Measurements from ENCODE around the gene ZSWIM7.
"Not testable (repeated sequence)": the region's sequence is repeated elsewhere in the genome, so short reads cannot be mapped to it uniquely, and the experiment has no call there.

Gene ZSWIM7

GRCh38 chr17:15947976-15948752 is 51.3 kb downstream of the ZSWIM7 start:
- Histone ChIP-seq H3K36me3 (ENCODE audit: control insufficient read depth in 5 of 5, insufficient read depth in 5 of 5, low read length in 5 of 5) (no peaks in the 10 kb centered on the region), H3K27ac (ENCODE audit: low read depth, low read length) (no peak overlapping the region), H3K9me3 (ENCODE audit: control insufficient read depth in 5 of 5, low read length in 5 of 5) (no peaks in the 10 kb centered on the region), H3K27me3 (ENCODE audit: control insufficient read depth in 5 of 5, insufficient read depth in 4 of 5, low read length in 5 of 5) (peaks cover 4 to 17% (median 11%) of the 10 kb centered on the region in 5 donors), H3K4me3 (ENCODE audit: low read depth in 1 of 5, low read length in 5 of 5) (no peak overlapping the region), H3K4me1 (ENCODE audit: control insufficient read depth in 5 of 5, insufficient read depth in 5 of 5, low read length in 5 of 5) (peaks cover 2 to 31% (median 25%) of the 10 kb centered on the region in 5 donors), H3K9ac (ENCODE audit: low read length in 5 of 5) (no peak overlapping the region)

GRCh38 chr17:15947271-15947670 is 52.2 kb downstream of the ZSWIM7 start:
- Histone ChIP-seq H3K4me3 (ENCODE audit: low read depth in 1 of 5, low read length in 5 of 5) (no peak overlapping the region), H3K27ac (ENCODE audit: low read depth, low read length) (no peak overlapping the region), H3K9me3 (ENCODE audit: control insufficient read depth in 5 of 5, low read length in 5 of 5) (no peaks in the 10 kb centered on the region), H3K36me3 (ENCODE audit: control insufficient read depth in 5 of 5, insufficient read depth in 5 of 5, low read length in 5 of 5) (no peaks in the 10 kb centered on the region), H3K27me3 (ENCODE audit: control insufficient read depth in 5 of 5, insufficient read depth in 4 of 5, low read length in 5 of 5) (peaks cover 4 to 17% (median 11%) of the 10 kb centered on the region in 5 donors), H3K9ac (ENCODE audit: low read length in 5 of 5) (no peak overlapping the region), H3K4me1 (ENCODE audit: control insufficient read depth in 5 of 5, insufficient read depth in 5 of 5, low read length in 5 of 5) (peaks cover 2 to 37% (median 29%) of the 10 kb centered on the region in 5 donors)

- H3K9ac ChIP-seq (ENCODE audit: low read length in 5 of 5): no peak overlapping the region
- H3K4me1 ChIP-seq (ENCODE audit: control insufficient read depth in 5 of 5, insufficient read depth in 5 of 5, low read length in 5 of 5): peaks cover 2 to 37% (median 29%) of the 10 kb centered on the region in 5 donors
- H3K27ac ChIP-seq (ENCODE audit: low read depth, low read length): no peak overlapping the region
- H3K27me3 ChIP-seq (ENCODE audit: control insufficient read depth in 5 of 5, insufficient read depth in 4 of 5, low read length in 5 of 5): peaks cover 4 to 17% (median 11%) of the 10 kb centered on the region in 5 donors
- no peak overlapping the region for H3K4me3 ChIP-seq (ENCODE audit: low read depth in 1 of 5, low read length in 5 of 5)
- H3K9me3 ChIP-seq (ENCODE audit: control insufficient read depth in 5 of 5, low read length in 5 of 5): no peaks in the 10 kb centered on the region
- H3K36me3 ChIP-seq (ENCODE audit: control insufficient read depth in 5 of 5, insufficient read depth in 5 of 5, low read length in 5 of 5): no peaks in the 10 kb centered on the region
Observed at GRCh38 chr17:15946611-15947120, 52.8 kb downstream of the ZSWIM7 start.

- no peaks in the 10 kb centered on the region for H3K36me3 ChIP-seq (ENCODE audit: control insufficient read depth in 5 of 5, insufficient read depth in 5 of 5, low read length in 5 of 5)
- H3K4me1 ChIP-seq (ENCODE audit: control insufficient read depth in 5 of 5, insufficient read depth in 5 of 5, low read length in 5 of 5): peaks cover 2 to 37% (median 29%) of the 10 kb centered on the region in 5 donors
- H3K9ac ChIP-seq (ENCODE audit: low read length in 5 of 5): peak overlapping the region in 2 of 5 donors; percentile 37 to 40
- H3K4me3 ChIP-seq (ENCODE audit: low read depth in 1 of 5, low read length in 5 of 5): peak overlapping the region; percentile 58 to 77 (median 76)
- H3K27ac ChIP-seq (ENCODE audit: low read depth, low read length): no peak overlapping the region
- H3K9me3 ChIP-seq (ENCODE audit: control insufficient read depth in 5 of 5, low read length in 5 of 5): no peaks in the 10 kb centered on the region
- peaks cover 4 to 17% (median 11%) of the 10 kb centered on the region in 5 donors for H3K27me3 ChIP-seq (ENCODE audit: control insufficient read depth in 5 of 5, insufficient read depth in 4 of 5, low read length in 5 of 5)
Observed at GRCh38 chr17:15945527-15946191, 53.8 kb downstream of the ZSWIM7 start.

GRCh38 chr17:15944759-15945526 is 54.6 kb downstream of the ZSWIM7 start, which contains the start of gene ADORA2B:
Gene ADORA2B, plus strand, starts transcription at chr17:15945130. Its CDS starts 119 bp downstream, at chr17:15945249.
- peak within 1 kb of the TSS; percentile 58 to 77 (median 76) for H3K4me3 ChIP-seq (ENCODE audit: low read depth in 1 of 5, low read length in 5 of 5)
- peaks cover 2 to 37% (median 29%) of the 10 kb centered on the region in 5 donors for H3K4me1 ChIP-seq (ENCODE audit: control insufficient read depth in 5 of 5, insufficient read depth in 5 of 5, low read length in 5 of 5)
- no peaks in the 10 kb centered on the region for H3K36me3 ChIP-seq (ENCODE audit: control insufficient read depth in 5 of 5, insufficient read depth in 5 of 5, low read length in 5 of 5)
- peak within 1 kb of the TSS in 4 of 5 donors; percentile 9 to 47 (median 38) for H3K9ac ChIP-seq (ENCODE audit: low read length in 5 of 5)
- H3K27ac ChIP-seq (ENCODE audit: low read depth, low read length): no peak within 1 kb of the TSS
- no peaks in the 10 kb centered on the region for H3K9me3 ChIP-seq (ENCODE audit: control insufficient read depth in 5 of 5, low read length in 5 of 5)
- peaks cover 4 to 17% (median 11%) of the 10 kb centered on the region in 5 donors for H3K27me3 ChIP-seq (ENCODE audit: control insufficient read depth in 5 of 5, insufficient read depth in 4 of 5, low read length in 5 of 5)

- peaks cover 2 to 37% (median 29%) of the 10 kb centered on the region in 5 donors for H3K4me1 ChIP-seq (ENCODE audit: control insufficient read depth in 5 of 5, insufficient read depth in 5 of 5, low read length in 5 of 5)
- peak overlapping the region in 4 of 5 donors; percentile 7 to 47 (median 23) for H3K9ac ChIP-seq (ENCODE audit: low read length in 5 of 5)
- H3K27me3 ChIP-seq (ENCODE audit: control insufficient read depth in 5 of 5, insufficient read depth in 4 of 5, low read length in 5 of 5): peaks cover 4 to 17% (median 11%) of the 10 kb centered on the region in 5 donors
- H3K36me3 ChIP-seq (ENCODE audit: control insufficient read depth in 5 of 5, insufficient read depth in 5 of 5, low read length in 5 of 5): no peaks in the 10 kb centered on the region
- no peaks in the 10 kb centered on the region for H3K9me3 ChIP-seq (ENCODE audit: control insufficient read depth in 5 of 5, low read length in 5 of 5)
- peak overlapping the region in 4 of 5 donors; percentile 72 to 77 (median 76) for H3K4me3 ChIP-seq (ENCODE audit: low read depth in 1 of 5, low read length in 5 of 5)
- no peak overlapping the region for H3K27ac ChIP-seq (ENCODE audit: low read depth, low read length)
Observed at GRCh38 chr17:15943971-15944758, 55.3 kb downstream of the ZSWIM7 start.

- H3K4me1 ChIP-seq (ENCODE audit: control insufficient read depth in 5 of 5, insufficient read depth in 5 of 5, low read length in 5 of 5): peaks cover 2 to 37% (median 29%) of the 10 kb centered on the region in 5 donors
- H3K4me3 ChIP-seq (ENCODE audit: low read depth in 1 of 5, low read length in 5 of 5): no peak overlapping the region
- H3K9me3 ChIP-seq (ENCODE audit: control insufficient read depth in 5 of 5, low read length in 5 of 5): no peaks in the 10 kb centered on the region
- no peak overlapping the region for H3K9ac ChIP-seq (ENCODE audit: low read length in 5 of 5)
- no peak overlapping the region for H3K27ac ChIP-seq (ENCODE audit: low read depth, low read length)
- H3K27me3 ChIP-seq (ENCODE audit: control insufficient read depth in 5 of 5, insufficient read depth in 4 of 5, low read length in 5 of 5): peaks cover 4 to 17% (median 11%) of the 10 kb centered on the region in 5 donors
- H3K36me3 ChIP-seq (ENCODE audit: control insufficient read depth in 5 of 5, insufficient read depth in 5 of 5, low read length in 5 of 5): no peaks in the 10 kb centered on the region
Observed at GRCh38 chr17:15942207-15942833, 57.2 kb downstream of the ZSWIM7 start.

GRCh38 chr17:15941781-15942180 is 57.7 kb downstream of the ZSWIM7 start:
- Histone ChIP-seq H3K4me1 (ENCODE audit: control insufficient read depth in 5 of 5, insufficient read depth in 5 of 5, low read length in 5 of 5) (peaks cover 2 to 35% (median 29%) of the 10 kb centered on the region in 5 donors), H3K27me3 (ENCODE audit: control insufficient read depth in 5 of 5, insufficient read depth in 4 of 5, low read length in 5 of 5) (peaks cover 4 to 15% (median 11%) of the 10 kb centered on the region in 5 donors), H3K9me3 (ENCODE audit: control insufficient read depth in 5 of 5, low read length in 5 of 5) (no peaks in the 10 kb centered on the region), H3K36me3 (ENCODE audit: control insufficient read depth in 5 of 5, insufficient read depth in 5 of 5, low read length in 5 of 5) (no peaks in the 10 kb centered on the region), H3K27ac (ENCODE audit: low read depth, low read length) (no peak overlapping the region), H3K4me3 (ENCODE audit: low read depth in 1 of 5, low read length in 5 of 5) (no peak overlapping the region), H3K9ac (ENCODE audit: low read length in 5 of 5) (no peak overlapping the region)

- not testable (repeated sequence) for H3K9ac ChIP-seq (ENCODE audit: low read length in 5 of 5); H3K4me3 ChIP-seq (ENCODE audit: low read depth in 1 of 5, low read length in 5 of 5); H3K27ac ChIP-seq (ENCODE audit: low read depth, low read length); H3K4me1 ChIP-seq (ENCODE audit: control insufficient read depth in 5 of 5, insufficient read depth in 5 of 5, low read length in 5 of 5); H3K9me3 ChIP-seq (ENCODE audit: control insufficient read depth in 5 of 5, low read length in 5 of 5); H3K36me3 ChIP-seq (ENCODE audit: control insufficient read depth in 5 of 5, insufficient read depth in 5 of 5, low read length in 5 of 5); H3K27me3 ChIP-seq (ENCODE audit: control insufficient read depth in 5 of 5, insufficient read depth in 4 of 5, low read length in 5 of 5)
Observed at GRCh38 chr17:15936481-15936880, 63.0 kb downstream of the ZSWIM7 start.
